ENCODE data around the gene SSTR3.

DNA sequence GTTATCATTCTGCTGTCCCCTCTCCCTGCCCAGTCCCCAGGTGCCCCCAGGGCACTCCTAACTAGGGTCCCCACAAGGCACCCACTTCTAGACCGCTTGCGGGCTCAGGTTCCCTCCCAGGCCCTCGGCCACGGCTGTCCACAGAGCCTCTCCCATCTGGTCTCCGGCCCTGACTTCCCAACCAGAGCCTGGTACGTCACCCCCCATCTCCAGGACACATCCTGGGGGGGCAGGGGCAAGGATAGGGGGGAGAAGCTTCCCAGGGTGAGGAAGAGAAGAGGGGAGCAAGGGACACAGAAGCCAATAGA, 457 bp downstream of the SSTR3 start:
- no peak for TF ChIP-seq POLR2A (IDR thresholded peaks at IDR 0.05)
- TF ChIP-seq, protein P1, sequence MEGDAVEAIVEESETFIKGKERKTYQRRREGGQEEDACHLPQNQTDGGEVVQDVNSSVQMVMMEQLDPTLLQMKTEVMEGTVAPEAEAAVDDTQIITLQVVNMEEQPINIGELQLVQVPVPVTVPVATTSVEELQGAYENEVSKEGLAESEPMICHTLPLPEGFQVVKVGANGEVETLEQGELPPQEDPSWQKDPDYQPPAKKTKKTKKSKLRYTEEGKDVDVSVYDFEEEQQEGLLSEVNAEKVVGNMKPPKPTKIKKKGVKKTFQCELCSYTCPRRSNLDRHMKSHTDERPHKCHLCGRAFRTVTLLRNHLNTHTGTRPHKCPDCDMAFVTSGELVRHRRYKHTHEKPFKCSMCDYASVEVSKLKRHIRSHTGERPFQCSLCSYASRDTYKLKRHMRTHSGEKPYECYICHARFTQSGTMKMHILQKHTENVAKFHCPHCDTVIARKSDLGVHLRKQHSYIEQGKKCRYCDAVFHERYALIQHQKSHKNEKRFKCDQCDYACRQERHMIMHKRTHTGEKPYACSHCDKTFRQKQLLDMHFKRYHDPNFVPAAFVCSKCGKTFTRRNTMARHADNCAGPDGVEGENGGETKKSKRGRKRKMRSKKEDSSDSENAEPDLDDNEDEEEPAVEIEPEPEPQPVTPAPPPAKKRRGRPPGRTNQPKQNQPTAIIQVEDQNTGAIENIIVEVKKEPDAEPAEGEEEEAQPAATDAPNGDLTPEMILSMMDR (IDR thresholded peaks at IDR 0.05): no peak

Data from transverse colon (tissue), 3 donors.